ENCODE measurements around the gene ZNF786. TPM values are rescaled to one million over a fixed set of nuclear protein-coding genes. Genes with fewer than 3 reads are reported as not detected.

The ZNF786 gene
- total and polyA plus RNA-seq, 9 of the 15 experiments (the other 6 are each of a cell fraction or from before 2014, with no cell fraction given) = 0.31 to 5.4 (median 3.0) TPM

GRCh38 chr7:149027611-149028345 lies 62.7 kb downstream of the ZNF786 start (continued):
- TF ChIP-seq TCF15 (CRISPR knock-in tag; IDR thresholded peaks at IDR 0.05) = no peak
- TF ChIP-seq HDAC2 (IDR thresholded peaks at IDR 0.05) = no peak
- TF ChIP-seq STAT5B (CRISPR knock-in tag; IDR thresholded peaks at IDR 0.05) = no peak
- no peak for TF ChIP-seq FOXA1 (IDR thresholded peaks at IDR 0.05; ENCODE audit: borderline replicate concordance)
- peak; percentile 37 for TF ChIP-seq HNRNPK (IDR thresholded peaks at IDR 0.05; ENCODE audit: low read depth, low read length, poor library complexity, severe bottlenecking)
- TF ChIP-seq ZBTB9 (CRISPR knock-in tag; IDR thresholded peaks at IDR 0.05) = peak; percentile 70; the same call in 1 of the 2 replicates
- TF ChIP-seq ETV6 (IDR thresholded peaks at IDR 0.05; ENCODE audit: borderline replicate concordance in 1 of 2, low read depth in 2 of 2, low read length in 1 of 2) = no peak
- peak; percentile 81; the same call in 1 of the 2 replicates for TF ChIP-seq ETV6 (CRISPR knock-in tag; IDR thresholded peaks at IDR 0.05; ENCODE audit: borderline replicate concordance)
- TF ChIP-seq ZBTB2 (IDR thresholded peaks at IDR 0.05) = no peak
- TF ChIP-seq RCOR1 (IDR thresholded peaks at IDR 0.05; ENCODE audit: borderline replicate concordance in 1 of 2, low read depth in 2 of 2, low read length in 2 of 2) = no peak
- TF ChIP-seq ESRRA (IDR thresholded peaks at IDR 0.05; ENCODE audit: borderline replicate concordance, low read depth) = no peak; the same call in 1 of the 2 replicates
- peak; percentile 82; the same call in 1 of the 2 replicates for TF ChIP-seq ZNF282 (CRISPR knock-in tag; IDR thresholded peaks at IDR 0.05)
- no peak for TF ChIP-seq PML (IDR thresholded peaks at IDR 0.05; ENCODE audit: low read length)
- no peak for TF ChIP-seq ZNF449 (CRISPR knock-in tag; IDR thresholded peaks at IDR 0.05)
- no peak for TF ChIP-seq TFAM (CRISPR knock-in tag; conservative IDR thresholded peaks at IDR 0.05)
- no peak for TF ChIP-seq CUX1 (CRISPR knock-in tag; IDR thresholded peaks at IDR 0.05)
- no peak for TF ChIP-seq KAT8 (IDR thresholded peaks at IDR 0.05; ENCODE audit: low read depth)
- TF ChIP-seq SRF (CRISPR knock-in tag; IDR thresholded peaks at IDR 0.05) = no peak
